ENCODE results near the gene STXBP5. TPM values are rescaled to one million over a fixed set of nuclear protein-coding genes. Genes with fewer than 3 reads are reported as not detected.

Gene STXBP5
- total RNA-seq, 1 experiment from 2014 or later = 11.6 TPM

DNA sequence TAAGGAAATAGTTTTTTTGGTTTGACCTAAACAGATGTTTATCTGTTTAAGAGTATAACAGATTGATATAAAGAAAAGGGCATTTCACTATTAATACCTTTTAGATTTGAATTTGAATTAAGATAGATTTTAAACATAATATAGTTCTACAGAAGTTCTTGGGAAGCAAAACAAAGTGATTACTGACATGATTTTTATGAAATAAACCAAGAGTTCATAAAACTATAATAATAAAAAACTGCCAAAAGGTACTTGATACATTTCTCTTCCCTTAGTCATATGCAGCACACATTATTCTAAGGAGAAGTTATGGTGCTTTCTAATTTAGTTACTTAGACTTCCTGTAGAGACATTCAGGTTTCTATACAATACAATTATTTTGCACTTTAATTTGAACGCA, 9.6 kb downstream of the STXBP5 start:
- H3K23ac ChIP-seq (ENCODE audit: insufficient read length, low read depth, low read length) = no peak overlapping the region
- no peaks in the 10 kb centered on the region for H3K27me3 Mint-ChIP-seq (ENCODE audit: low read depth)
- H3K23me2 ChIP-seq (ENCODE audit: insufficient read length, low read depth, low read length, poor library complexity, severe bottlenecking) = no peaks in the 10 kb centered on the region
- no peak overlapping the region for H2BK12ac ChIP-seq (ENCODE audit: insufficient read length, low read depth, low read length)
- no peaks in the 10 kb centered on the region for H3K27me3 ChIP-seq (ENCODE audit: insufficient read depth, low read length)
- H3T11ph ChIP-seq (ENCODE audit: low read length) = no peak overlapping the region
- no peak overlapping the region for H3K4me3 Mint-ChIP-seq
- no peak overlapping the region for H3K4me2 ChIP-seq (ENCODE audit: insufficient read depth, insufficient read length, low read length)
- H4K5ac ChIP-seq (ENCODE audit: insufficient read length, low read depth, low read length) = no peak overlapping the region
- H2BK20ac ChIP-seq (ENCODE audit: low read depth, low read length, poor library complexity, severe bottlenecking) = no peak overlapping the region
- H3K9me3 Mint-ChIP-seq = no peaks in the 10 kb centered on the region
- H3K27ac ChIP-seq (ENCODE audit: insufficient read length, low read depth, low read length) = no peak overlapping the region
- H3K56ac ChIP-seq (ENCODE audit: insufficient read length, low read depth, low read length) = no peak overlapping the region
- H3K4ac ChIP-seq (ENCODE audit: low read depth, low read length) = no peak overlapping the region
- H3K4me1 Mint-ChIP-seq = no peaks in the 10 kb centered on the region; a peak in 1 of 4 replicates
- no peak overlapping the region for H3K27ac Mint-ChIP-seq
- H3K36me3 Mint-ChIP-seq (ENCODE audit: insufficient read depth in 1 of 3, low read depth in 3 of 3) = peaks cover 0 to 2% (median 0%) of the 10 kb centered on the region in 3 experiments; a peak in 1 of 7 replicates
- no peaks in the 10 kb centered on the region for H3K79me2 ChIP-seq (ENCODE audit: insufficient read depth, low read length)
- H2BK5ac ChIP-seq (ENCODE audit: insufficient read length, low read length) = no peak overlapping the region
- no peak overlapping the region for H3K9ac ChIP-seq (ENCODE audit: extremely low read depth, insufficient read length, low read length)
- H4K8ac ChIP-seq (replicated peaks; ENCODE audit: insufficient read length, low read depth, low read length) = no peak overlapping the region
- peaks cover 2% of the 10 kb centered on the region for H3K79me1 ChIP-seq (ENCODE audit: insufficient read depth, low read depth, low read length, poor library complexity, severe bottlenecking)
- DNase-seq = no peak
- no peak overlapping the region for H3K14ac ChIP-seq (ENCODE audit: insufficient read depth, low read length)
- no peak overlapping the region for H2BK15ac ChIP-seq (ENCODE audit: low read depth, low read length)
- H2BK120ac ChIP-seq (ENCODE audit: low read depth, low read length, poor library complexity, severe bottlenecking) = no peak overlapping the region
- H3K4me1 ChIP-seq (ENCODE audit: insufficient read depth, low read length) = no peaks in the 10 kb centered on the region
- H3K9me3 ChIP-seq (ENCODE audit: control insufficient read depth, low read depth, low read length) = no peaks in the 10 kb centered on the region
- TF ChIP-seq, protein P1, sequence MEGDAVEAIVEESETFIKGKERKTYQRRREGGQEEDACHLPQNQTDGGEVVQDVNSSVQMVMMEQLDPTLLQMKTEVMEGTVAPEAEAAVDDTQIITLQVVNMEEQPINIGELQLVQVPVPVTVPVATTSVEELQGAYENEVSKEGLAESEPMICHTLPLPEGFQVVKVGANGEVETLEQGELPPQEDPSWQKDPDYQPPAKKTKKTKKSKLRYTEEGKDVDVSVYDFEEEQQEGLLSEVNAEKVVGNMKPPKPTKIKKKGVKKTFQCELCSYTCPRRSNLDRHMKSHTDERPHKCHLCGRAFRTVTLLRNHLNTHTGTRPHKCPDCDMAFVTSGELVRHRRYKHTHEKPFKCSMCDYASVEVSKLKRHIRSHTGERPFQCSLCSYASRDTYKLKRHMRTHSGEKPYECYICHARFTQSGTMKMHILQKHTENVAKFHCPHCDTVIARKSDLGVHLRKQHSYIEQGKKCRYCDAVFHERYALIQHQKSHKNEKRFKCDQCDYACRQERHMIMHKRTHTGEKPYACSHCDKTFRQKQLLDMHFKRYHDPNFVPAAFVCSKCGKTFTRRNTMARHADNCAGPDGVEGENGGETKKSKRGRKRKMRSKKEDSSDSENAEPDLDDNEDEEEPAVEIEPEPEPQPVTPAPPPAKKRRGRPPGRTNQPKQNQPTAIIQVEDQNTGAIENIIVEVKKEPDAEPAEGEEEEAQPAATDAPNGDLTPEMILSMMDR (conservative IDR thresholded peaks at IDR 0.05) = no peak
- H3K18ac ChIP-seq (ENCODE audit: insufficient read length, low read depth, low read length) = no peak overlapping the region
- WGBS (ENCODE audit: extremely low coverage, insufficient read length, low lambda C conversion rate) = no CpG with 5 or more reads among the region's 1 CpG
- H2AK5ac ChIP-seq (ENCODE audit: insufficient read length, low read length) = no peak overlapping the region
- no peaks in the 10 kb centered on the region for H4K20me1 ChIP-seq (ENCODE audit: control insufficient read depth, insufficient read depth, insufficient read length)
- H2AFZ ChIP-seq (ENCODE audit: low read length) = no peak overlapping the region
- H4K91ac ChIP-seq (ENCODE audit: insufficient read length, low read depth, low read length) = no peak overlapping the region

Data from H9 (cell line).